ENCODE measurements around the gene INPP4A. TPM values are rescaled to one million over a fixed set of nuclear protein-coding genes. Genes with fewer than 3 reads are reported as not detected.

The INPP4A gene
- total RNA-seq, 2 donors from 2014 or later: 12.7 to 18.2 TPM

GRCh38 chr2:98517636-98518035 lies 73.0 kb downstream of the INPP4A start:
- H3K36me3 ChIP-seq: peaks cover 6% of the 10 kb centered on the region
- no peak overlapping the region for H3K27ac ChIP-seq
- DNase-seq (ENCODE audit: low spot score): no peak
- no peaks in the 10 kb centered on the region for H3K9me3 ChIP-seq
- no peaks in the 10 kb centered on the region for H3K27me3 ChIP-seq
- H3K4me1 ChIP-seq: peaks cover 0 to 23% of the 10 kb centered on the region in 2 donors
- TF ChIP-seq, protein P1, sequence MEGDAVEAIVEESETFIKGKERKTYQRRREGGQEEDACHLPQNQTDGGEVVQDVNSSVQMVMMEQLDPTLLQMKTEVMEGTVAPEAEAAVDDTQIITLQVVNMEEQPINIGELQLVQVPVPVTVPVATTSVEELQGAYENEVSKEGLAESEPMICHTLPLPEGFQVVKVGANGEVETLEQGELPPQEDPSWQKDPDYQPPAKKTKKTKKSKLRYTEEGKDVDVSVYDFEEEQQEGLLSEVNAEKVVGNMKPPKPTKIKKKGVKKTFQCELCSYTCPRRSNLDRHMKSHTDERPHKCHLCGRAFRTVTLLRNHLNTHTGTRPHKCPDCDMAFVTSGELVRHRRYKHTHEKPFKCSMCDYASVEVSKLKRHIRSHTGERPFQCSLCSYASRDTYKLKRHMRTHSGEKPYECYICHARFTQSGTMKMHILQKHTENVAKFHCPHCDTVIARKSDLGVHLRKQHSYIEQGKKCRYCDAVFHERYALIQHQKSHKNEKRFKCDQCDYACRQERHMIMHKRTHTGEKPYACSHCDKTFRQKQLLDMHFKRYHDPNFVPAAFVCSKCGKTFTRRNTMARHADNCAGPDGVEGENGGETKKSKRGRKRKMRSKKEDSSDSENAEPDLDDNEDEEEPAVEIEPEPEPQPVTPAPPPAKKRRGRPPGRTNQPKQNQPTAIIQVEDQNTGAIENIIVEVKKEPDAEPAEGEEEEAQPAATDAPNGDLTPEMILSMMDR (IDR thresholded peaks at IDR 0.05): no peak
- no peak overlapping the region for H3K4me3 ChIP-seq

DNA sequence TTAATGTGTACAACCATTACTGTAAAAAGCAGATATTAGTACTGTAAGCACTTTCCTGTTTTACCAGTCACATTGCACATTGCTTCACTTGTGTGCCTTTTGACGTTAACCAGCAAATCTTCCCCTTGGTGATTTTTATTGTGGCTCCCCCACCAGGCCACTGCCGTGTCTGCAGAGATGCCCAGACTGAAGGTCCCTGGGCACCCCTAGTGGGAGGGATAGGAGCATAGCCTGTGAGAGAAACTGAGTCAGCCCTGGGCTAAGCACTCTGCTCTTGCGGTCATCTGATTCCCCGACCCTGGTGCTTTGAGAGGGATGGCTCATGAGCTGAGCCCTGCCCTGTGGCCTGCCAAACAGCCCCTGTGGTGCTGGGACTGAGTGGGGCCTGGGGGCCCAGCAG lies 73.4 kb downstream of the INPP4A start:
- Histone ChIP-seq H3K36me3 (peaks cover 6% of the 10 kb centered on the region), H3K27ac (no peak overlapping the region), H3K9me3 (no peaks in the 10 kb centered on the region), H3K27me3 (no peaks in the 10 kb centered on the region), H3K4me3 (no peak overlapping the region), H3K4me1 (peaks cover 0 to 23% of the 10 kb centered on the region in 2 donors)
- TF ChIP-seq, protein P1 (IDR thresholded peaks at IDR 0.05): peak in 1 of 2 donors; percentile 62
- no peak for DNase-seq (ENCODE audit: low spot score)

DNA sequence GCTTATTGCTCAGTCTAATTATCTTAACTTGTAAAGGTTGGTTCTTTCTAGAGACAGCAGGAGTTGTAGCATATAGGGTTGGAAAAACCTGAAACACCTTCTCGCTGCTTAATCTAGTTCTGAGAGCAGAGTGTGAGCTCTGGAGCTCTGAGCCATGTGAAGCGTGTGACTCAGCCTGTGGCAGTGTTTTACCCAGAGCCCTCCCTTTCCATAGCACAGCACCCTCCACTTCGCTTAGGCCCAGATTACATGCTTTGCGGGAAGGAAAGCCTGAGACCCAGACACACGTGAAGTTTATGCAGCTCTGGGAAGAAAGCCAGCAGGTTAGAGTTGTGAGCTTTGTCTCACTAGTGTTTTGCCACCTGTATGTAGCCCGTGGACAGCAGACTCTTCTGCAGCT lies 74.5 kb downstream of the INPP4A start:
- H3K4me3 ChIP-seq: no peak overlapping the region
- H3K36me3 ChIP-seq: peaks cover 6% of the 10 kb centered on the region
- H3K4me1 ChIP-seq: peaks cover 0 to 23% of the 10 kb centered on the region in 2 donors
- TF ChIP-seq, protein P1 (IDR thresholded peaks at IDR 0.05): no peak
- no peaks in the 10 kb centered on the region for H3K27me3 ChIP-seq
- no peak overlapping the region for H3K27ac ChIP-seq
- H3K9me3 ChIP-seq: no peaks in the 10 kb centered on the region
- DNase-seq (ENCODE audit: low spot score): no peak

GRCh38 chr2:98519851-98520250 lies 75.2 kb downstream of the INPP4A start:
- peaks cover 0 to 19% of the 10 kb centered on the region in 2 donors for H3K4me1 ChIP-seq
- H3K27me3 ChIP-seq: no peaks in the 10 kb centered on the region
- DNase-seq (ENCODE audit: low spot score): no peak
- H3K27ac ChIP-seq: no peak overlapping the region
- H3K9me3 ChIP-seq: no peaks in the 10 kb centered on the region
- H3K4me3 ChIP-seq: no peak overlapping the region
- H3K36me3 ChIP-seq: peaks cover 6% of the 10 kb centered on the region
- TF ChIP-seq, protein P1 (IDR thresholded peaks at IDR 0.05): no peak

DNA sequence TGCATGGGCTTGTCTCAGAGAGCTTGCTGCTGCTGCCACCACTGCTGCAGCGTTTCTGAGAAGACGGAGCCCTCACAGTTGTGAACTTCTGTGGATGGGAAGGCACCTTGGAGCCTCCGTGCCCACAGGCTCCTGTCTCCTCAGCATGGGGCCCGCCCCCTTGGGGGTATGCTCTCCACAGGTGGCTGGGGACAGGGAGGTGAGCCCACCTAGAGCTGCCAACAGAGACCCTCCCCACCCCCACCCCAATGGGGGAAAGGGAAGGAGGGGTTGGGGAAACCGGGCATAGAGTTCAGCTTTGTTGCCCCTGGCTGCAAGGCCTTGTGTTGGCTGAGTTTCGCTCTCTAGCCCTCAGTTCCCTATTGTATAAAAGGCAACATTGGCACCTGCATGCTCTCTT lies 76.1 kb downstream of the INPP4A start:
- H3K4me1 ChIP-seq: peaks cover 0 to 9% of the 10 kb centered on the region in 2 donors
- peaks cover 6% of the 10 kb centered on the region for H3K36me3 ChIP-seq
- no peaks in the 10 kb centered on the region for H3K27me3 ChIP-seq
- no peak overlapping the region for H3K27ac ChIP-seq
- no peak for DNase-seq (ENCODE audit: low spot score)
- H3K9me3 ChIP-seq: no peaks in the 10 kb centered on the region
- H3K4me3 ChIP-seq: no peak overlapping the region
- TF ChIP-seq, protein P1 (IDR thresholded peaks at IDR 0.05): no peak

GRCh38 chr2:98521266-98521665 lies 76.6 kb downstream of the INPP4A start:
- H3K9me3 ChIP-seq: no peaks in the 10 kb centered on the region
- no peak for DNase-seq (ENCODE audit: low spot score)
- no peak overlapping the region for H3K4me3 ChIP-seq
- H3K36me3 ChIP-seq: peaks cover 6% of the 10 kb centered on the region
- H3K4me1 ChIP-seq: peaks cover 0 to 8% of the 10 kb centered on the region in 2 donors
- no peak overlapping the region for H3K27ac ChIP-seq
- TF ChIP-seq, protein P1 (IDR thresholded peaks at IDR 0.05): no peak
- H3K27me3 ChIP-seq: no peaks in the 10 kb centered on the region

Data from right atrium auricular region (tissue), 2 donors.